NCI-H1048 (cell line): ENCODE measurements around the gene GLI2.

ENCODE experiments used
- DNase-seq: peaks from one replicate; lab custom pipeline; 2025; lab: John Stamatoyannopoulos, UW

Gene GLI2

GRCh38 chr2:120758181-120759144, 22.8 kb downstream of the GLI2 start:
- DNase-seq, result no peak

GRCh38 chr2:120759543-120760331, 24.1 kb downstream of the GLI2 start:
- no peak for DNase-seq

- no peak for DNase-seq
Measured at GRCh38 chr2:120760446-120761135, 24.9 kb downstream of the GLI2 start.

GRCh38 chr2:120761164-120761861, 25.6 kb downstream of the GLI2 start:
- DNase-seq, result no peak

GRCh38 chr2:120761911-120762310, 26.2 kb downstream of the GLI2 start:
- DNase-seq, result no peak

- no peak for DNase-seq
Measured at GRCh38 chr2:120762341-120763061, 26.8 kb downstream of the GLI2 start.

- DNase-seq, result no peak
Measured at GRCh38 chr2:120763508-120763907, 27.8 kb downstream of the GLI2 start.

GRCh38 chr2:120763931-120764330, 28.3 kb downstream of the GLI2 start:
- DNase-seq, result no peak

GRCh38 chr2:120764492-120764891, 28.8 kb downstream of the GLI2 start:
- DNase-seq, result no peak

- DNase-seq, result no peak
Measured at GRCh38 chr2:120764991-120765677, 29.5 kb downstream of the GLI2 start.

- DNase-seq, result no peak
Measured at GRCh38 chr2:120765678-120766469, 30.2 kb downstream of the GLI2 start.

- DNase-seq, result no peak
Measured at GRCh38 chr2:120766470-120767351, 31.0 kb downstream of the GLI2 start.

GRCh38 chr2:120767486-120768005, 31.9 kb downstream of the GLI2 start:
- DNase-seq, result no peak

GRCh38 chr2:120768112-120769048, 32.7 kb downstream of the GLI2 start:
- DNase-seq, result no peak

GRCh38 chr2:120769076-120769786, 33.6 kb downstream of the GLI2 start:
- DNase-seq, result no peak

GRCh38 chr2:120769787-120770120, 34.1 kb downstream of the GLI2 start:
- DNase-seq, result no peak

GRCh38 chr2:120770176-120770575, 34.5 kb downstream of the GLI2 start:
- DNase-seq, result no peak
